ENCODE results near the gene EDEM2.
A peak's percentile ranks its signal among the peaks of the same experiment; 100 is the strongest.
"Not testable (repeated sequence)": the region's sequence is repeated elsewhere in the genome, so short reads cannot be mapped to it uniquely, and the experiment has no call there.

Gene EDEM2

GRCh38 chr20:35146920-35147574 lies at the start of gene EDEM2:
EDEM2 (minus strand) TSS chr20:35147336; CDS start chr20:35147258, 78 bp downstream.
- H3K27me3 Mint-ChIP-seq, result no peaks in the 10 kb centered on the region
- H3K4me1 Mint-ChIP-seq, result peaks cover 43% of the 10 kb centered on the region
- H3K36me3 Mint-ChIP-seq, result peaks cover 14% of the 10 kb centered on the region
- no peaks in the 10 kb centered on the region for H3K9me3 Mint-ChIP-seq
- H3K27ac Mint-ChIP-seq, result peak within 1 kb of the TSS; percentile 97
- peak within 1 kb of the TSS; percentile 91 for H3K4me3 Mint-ChIP-seq
- ATAC-seq, result peak; percentile 91

- peaks cover 6% of the 10 kb centered on the region for H3K9me3 Mint-ChIP-seq
- H3K4me1 Mint-ChIP-seq, result no peaks in the 10 kb centered on the region
- H3K27ac Mint-ChIP-seq, result no peak overlapping the region
- peaks cover 57% of the 10 kb centered on the region for H3K36me3 Mint-ChIP-seq
- H3K27me3 Mint-ChIP-seq, result no peaks in the 10 kb centered on the region
- H3K4me3 Mint-ChIP-seq, result no peak overlapping the region
- no peak for ATAC-seq
Observed at GRCh38 chr20:35196313-35196712, 49.2 kb upstream of the EDEM2 start.

GRCh38 chr20:35193031-35193791 lies 46.1 kb upstream of the EDEM2 start:
- H3K4me3 Mint-ChIP-seq, H3K4me1 Mint-ChIP-seq, H3K27me3 Mint-ChIP-seq, H3K27ac Mint-ChIP-seq, ATAC-seq: not testable (repeated sequence)
- peaks cover 63% of the 10 kb centered on the region for H3K36me3 Mint-ChIP-seq
- peaks cover 14% of the 10 kb centered on the region for H3K9me3 Mint-ChIP-seq

GRCh38 chr20:35192118-35192872 lies 45.2 kb upstream of the EDEM2 start:
- Mint-ChIP-seq H3K36me3 (peaks cover 59% of the 10 kb centered on the region), H3K4me3 (no peak overlapping the region), H3K27ac (no peak overlapping the region)

GRCh38 chr20:35191419-35192117 lies 44.4 kb upstream of the EDEM2 start:
- Mint-ChIP-seq H3K36me3 (peaks cover 53% of the 10 kb centered on the region), H3K4me3 (no peak overlapping the region), H3K27ac (no peak overlapping the region), H3K27me3 (no peaks in the 10 kb centered on the region), H3K4me1 (no peaks in the 10 kb centered on the region), H3K9me3 (peaks cover 8% of the 10 kb centered on the region)
- no peak for ATAC-seq

More at GRCh38 chr20:35192118-35192872, 45.2 kb upstream of the EDEM2 start:
- Mint-ChIP-seq H3K27me3 (no peaks in the 10 kb centered on the region), H3K4me1 (no peaks in the 10 kb centered on the region), H3K9me3 (peaks cover 12% of the 10 kb centered on the region)
- ATAC-seq, result no peak

GRCh38 chr20:35190556-35190955 lies 43.4 kb upstream of the EDEM2 start:
- no peaks in the 10 kb centered on the region for H3K4me1 Mint-ChIP-seq
- H3K27me3 Mint-ChIP-seq, result no peaks in the 10 kb centered on the region
- no peak overlapping the region for H3K27ac Mint-ChIP-seq
- H3K36me3 Mint-ChIP-seq, result peaks cover 50% of the 10 kb centered on the region
- no peak for ATAC-seq
- no peak overlapping the region for H3K4me3 Mint-ChIP-seq
- peaks cover 8% of the 10 kb centered on the region for H3K9me3 Mint-ChIP-seq

- H3K27me3 Mint-ChIP-seq, H3K9me3 Mint-ChIP-seq, H3K4me3 Mint-ChIP-seq, H3K4me1 Mint-ChIP-seq, ATAC-seq, H3K27ac Mint-ChIP-seq: not testable (repeated sequence)
- H3K36me3 Mint-ChIP-seq, result peaks cover 55% of the 10 kb centered on the region
Observed at GRCh38 chr20:35189223-35189622, 42.1 kb upstream of the EDEM2 start.

- H3K9me3 Mint-ChIP-seq, result peaks cover 8% of the 10 kb centered on the region
- H3K4me1 Mint-ChIP-seq, result no peaks in the 10 kb centered on the region
- ATAC-seq, result no peak
- H3K36me3 Mint-ChIP-seq, result peaks cover 46% of the 10 kb centered on the region
- H3K27ac Mint-ChIP-seq, result no peak overlapping the region
- no peaks in the 10 kb centered on the region for H3K27me3 Mint-ChIP-seq
- H3K4me3 Mint-ChIP-seq, result no peak overlapping the region
Observed at GRCh38 chr20:35187584-35188190, 40.6 kb upstream of the EDEM2 start.

- H3K27me3 Mint-ChIP-seq, H3K9me3 Mint-ChIP-seq, ATAC-seq, H3K4me1 Mint-ChIP-seq, H3K27ac Mint-ChIP-seq, H3K4me3 Mint-ChIP-seq: not testable (repeated sequence)
- peaks cover 43% of the 10 kb centered on the region for H3K36me3 Mint-ChIP-seq
Observed at GRCh38 chr20:35186691-35187289, 39.7 kb upstream of the EDEM2 start.

- no peak for ATAC-seq
- no peak overlapping the region for H3K4me3 Mint-ChIP-seq
- no peaks in the 10 kb centered on the region for H3K9me3 Mint-ChIP-seq
- H3K4me1 Mint-ChIP-seq, result no peaks in the 10 kb centered on the region
- no peaks in the 10 kb centered on the region for H3K27me3 Mint-ChIP-seq
- peaks cover 17% of the 10 kb centered on the region for H3K36me3 Mint-ChIP-seq
- no peak overlapping the region for H3K27ac Mint-ChIP-seq
Observed at GRCh38 chr20:35181731-35182130, 34.6 kb upstream of the EDEM2 start.

GRCh38 chr20:35180266-35180665 lies 33.1 kb upstream of the EDEM2 start:
- no peak overlapping the region for H3K27ac Mint-ChIP-seq
- ATAC-seq, result no peak
- H3K9me3 Mint-ChIP-seq, result no peaks in the 10 kb centered on the region
- H3K4me1 Mint-ChIP-seq, result no peaks in the 10 kb centered on the region
- peaks cover 21% of the 10 kb centered on the region for H3K36me3 Mint-ChIP-seq
- no peaks in the 10 kb centered on the region for H3K27me3 Mint-ChIP-seq
- H3K4me3 Mint-ChIP-seq, result no peak overlapping the region

- Mint-ChIP-seq H3K9me3 (no peaks in the 10 kb centered on the region), H3K27me3 (no peaks in the 10 kb centered on the region), H3K4me3 (no peak overlapping the region), H3K36me3 (peaks cover 17% of the 10 kb centered on the region), H3K27ac (no peak overlapping the region), H3K4me1 (no peaks in the 10 kb centered on the region)
- no peak for ATAC-seq
Observed at GRCh38 chr20:35179292-35180212, 32.4 kb upstream of the EDEM2 start.

GRCh38 chr20:35176132-35176531 lies 29.0 kb upstream of the EDEM2 start:
- Mint-ChIP-seq H3K4me1 (peaks cover 13% of the 10 kb centered on the region), H3K36me3 (peaks cover 11% of the 10 kb centered on the region), H3K4me3 (no peak overlapping the region), H3K27ac (no peak overlapping the region), H3K9me3 (no peaks in the 10 kb centered on the region), H3K27me3 (no peaks in the 10 kb centered on the region)
- no peak for ATAC-seq

Data from stimulated activated memory B cell treated with anti-CD40 and anti-IgM and Interleukin-4, amounts not matched to agents 10 μg/mL and 1 μg/mL and 100 μg/mL, for 72 hours (primary cell).